H9 (cell line): ENCODE results near the gene CDK6. TPM values are rescaled to one million over a fixed set of nuclear protein-coding genes. Genes with fewer than 3 reads are reported as not detected.

Source experiments
- DNase-seq: peaks from one replicate; pipeline ENCODE4 v3.0.0-alpha.2; 2017
- H2AFZ ChIP-seq: one replicate; pipeline ENCODE4 v1.6.1; 2013; ENCODE audit warnings: mild to moderate bottlenecking, low read length, control low read depth, moderate library complexity
- H2AK5ac ChIP-seq: 2 replicates; pipeline ENCODE4 v1.6.1; 2013; ENCODE audit warnings: low read length, control low read depth, mixed read lengths; ENCODE audit not compliant: insufficient read length
- H2BK120ac ChIP-seq: one replicate; pipeline ENCODE4 v1.6.1; 2013; ENCODE audit warnings: low read depth, mild to moderate bottlenecking, low read length, control low read depth, inconsistent platforms; ENCODE audit not compliant: poor library complexity, severe bottlenecking
- H2BK12ac ChIP-seq: 2 replicates; pipeline ENCODE4 v1.6.1; 2013; ENCODE audit warnings: low read length, control low read depth, mixed read lengths, low read depth; ENCODE audit not compliant: insufficient read length
- H2BK15ac ChIP-seq: 2 replicates; pipeline ENCODE4 v1.6.1; 2013; ENCODE audit warnings: low read depth, low read length, control low read depth
- H2BK20ac ChIP-seq: one replicate; pipeline ENCODE4 v1.6.1; 2013; ENCODE audit warnings: low read depth, mild to moderate bottlenecking, low read length, control low read depth, inconsistent platforms; ENCODE audit not compliant: poor library complexity, severe bottlenecking
- H2BK5ac ChIP-seq: 2 replicates; pipeline ENCODE4 v1.6.1; 2013; ENCODE audit warnings: low read length, control low read depth, mixed read lengths; ENCODE audit not compliant: insufficient read length
- H3K14ac ChIP-seq: 2 replicates; pipeline ENCODE4 v1.6.1; 2013; ENCODE audit warnings: low read length, control low read depth; ENCODE audit not compliant: insufficient read depth
- H3K18ac ChIP-seq: 2 replicates; pipeline ENCODE4 v1.6.1; 2013; ENCODE audit warnings: low read depth, mild to moderate bottlenecking, mixed read lengths, low read length, control low read depth; ENCODE audit not compliant: insufficient read length
- H3K23ac ChIP-seq: 2 replicates; pipeline ENCODE4 v1.6.1; 2013; ENCODE audit warnings: low read length, control low read depth, mixed read lengths, low read depth; ENCODE audit not compliant: insufficient read length
- H3K23me2 ChIP-seq: 2 replicates; pipeline ENCODE4 v1.6.1; 2013; ENCODE audit warnings: low read depth, mild to moderate bottlenecking, mixed read lengths, low read length, control low read depth; ENCODE audit not compliant: insufficient read length, poor library complexity, severe bottlenecking
- H3K27ac ChIP-seq: 2 replicates; pipeline ENCODE4 v1.5.1; 2013; ENCODE audit warnings: low read length, control low read depth, mixed read lengths, low read depth; ENCODE audit not compliant: insufficient read length
- H3K27me3 ChIP-seq: 2 replicates; pipeline ENCODE4 v1.6.1; 2013; ENCODE audit warnings: low read length, control low read depth, inconsistent platforms; ENCODE audit not compliant: insufficient read depth
- H3K4ac ChIP-seq: 2 replicates; pipeline ENCODE4 v1.6.1; 2013; ENCODE audit warnings: low read depth, mild to moderate bottlenecking, control low read depth, inconsistent platforms, low read length, moderate library complexity
- H3K4me1 ChIP-seq: 2 replicates; pipeline ENCODE4 v1.6.1; 2013; ENCODE audit warnings: low read length, control low read depth, inconsistent platforms; ENCODE audit not compliant: insufficient read depth
- H3K4me2 ChIP-seq: 2 replicates; pipeline ENCODE4 v1.6.1; 2013; ENCODE audit warnings: low read length, control low read depth, mixed read lengths; ENCODE audit not compliant: insufficient read length, insufficient read depth
- H3K56ac ChIP-seq: 2 replicates; pipeline ENCODE4 v1.6.1; 2013; ENCODE audit warnings: low read depth, mild to moderate bottlenecking, mixed read lengths, low read length, control low read depth; ENCODE audit not compliant: insufficient read length
- H3K79me1 ChIP-seq: 2 replicates; pipeline ENCODE4 v1.6.1; 2013; ENCODE audit warnings: low read depth, mild to moderate bottlenecking, moderate library complexity, low read length, control low read depth, inconsistent platforms; ENCODE audit not compliant: insufficient read depth, poor library complexity, severe bottlenecking
- H3K79me2 ChIP-seq: 2 replicates; pipeline ENCODE4 v1.6.1; 2013; ENCODE audit warnings: low read length, control low read depth, inconsistent platforms; ENCODE audit not compliant: insufficient read depth
- H3K9ac ChIP-seq: 2 replicates; pipeline ENCODE4 v1.6.1; 2013; ENCODE audit warnings: low read length, control low read depth, mixed read lengths; ENCODE audit not compliant: insufficient read length; ENCODE audit errors: extremely low read depth
- H3K9me3 ChIP-seq: one replicate; pipeline ENCODE4 v1.6.1; 2013; ENCODE audit warnings: low read depth, low read length, inconsistent platforms; ENCODE audit not compliant: control insufficient read depth
- H3T11ph ChIP-seq: one replicate; pipeline ENCODE4 v1.6.1; 2013; ENCODE audit warnings: mild to moderate bottlenecking, low read length, control low read depth, inconsistent platforms
- H4K20me1 ChIP-seq: one replicate; pipeline ENCODE4 v1.6.1; 2013; ENCODE audit not compliant: control insufficient read depth, insufficient read length, insufficient read depth
- H4K5ac ChIP-seq: 2 replicates; pipeline ENCODE4 v1.6.1; 2013; ENCODE audit warnings: low read depth, mild to moderate bottlenecking, mixed read lengths, low read length, control low read depth; ENCODE audit not compliant: insufficient read length
- H4K8ac ChIP-seq: replicated peaks from 2 replicates; pipeline ENCODE4 v1.6.1; 2013; ENCODE audit warnings: low read length, control low read depth, mixed read lengths, low read depth; ENCODE audit not compliant: insufficient read length
- H4K91ac ChIP-seq: 2 replicates; pipeline ENCODE4 v1.6.1; 2013; ENCODE audit warnings: low read depth, mild to moderate bottlenecking, moderate library complexity, mixed read lengths, low read length, control low read depth; ENCODE audit not compliant: insufficient read length
- H3K27ac Mint-ChIP-seq, 3 experiments: 2 replicates in 2 of 3; 3 replicates in 1 of 3; pipeline ENCODE4 v1.8.0; 2020 to 2021; ENCODE audit warnings: mixed read lengths in 3 of 3, mild to moderate bottlenecking in 1 of 3, moderate library complexity in 1 of 3
- H3K27me3 Mint-ChIP-seq: 2 replicates; pipeline ENCODE4 v1.8.0; 2021; ENCODE audit warnings: low read depth, mild to moderate bottlenecking, moderate library complexity, mixed read lengths
- H3K36me3 Mint-ChIP-seq, 3 experiments: 2 replicates in 2 of 3; 3 replicates in 1 of 3; pipeline ENCODE4 v1.8.0; 2020 to 2021; ENCODE audit warnings: low read depth in 3 of 3, mixed read lengths in 3 of 3; ENCODE audit not compliant: insufficient read depth in 1 of 3
- H3K4me1 Mint-ChIP-seq, 2 experiments: 2 replicates each; pipeline ENCODE4 v1.8.0; 2020; ENCODE audit warnings: mixed read lengths in 2 of 2
- H3K4me3 Mint-ChIP-seq, 2 experiments: 2 replicates in 1 of 2; 3 replicates in 1 of 2; pipeline ENCODE4 v1.8.0; 2020 to 2021; ENCODE audit warnings: mild to moderate bottlenecking in 2 of 2, mixed read lengths in 2 of 2, moderate library complexity in 1 of 2
- H3K9me3 Mint-ChIP-seq, 2 experiments: 2 replicates in 1 of 2; 3 replicates in 1 of 2; pipeline ENCODE4 v1.8.0; 2020; ENCODE audit warnings: mild to moderate bottlenecking in 2 of 2, mixed read lengths in 2 of 2, moderate library complexity in 1 of 2
- CTCF ChIP-seq: fragments of 200-600 bp; sonication (generic); conservative IDR thresholded peaks from 3 replicates; pipeline ENCODE4 v1.8.0; 2021; ENCODE audit warnings: antibody characterized with exemption, mild to moderate bottlenecking
- WGBS: extraction: QIAGEN DNeasy Blood & Tissue Kit; methylation state at CpG from one replicate; pipeline ENCODE4 v1.1.7; 2013; ENCODE audit warnings: missing lambda C conversion rate, low lambda C conversion rate, mixed read lengths; ENCODE audit not compliant: insufficient read length; ENCODE audit errors: extremely low coverage; 5-methylcytosine and 5-hydroxymethylcytosine counted together
- total RNA-seq: library from RNA; stranded (reverse); gene quantifications from 2 replicates; pipeline ENCODE4 v1.2.1, GENCODE V29; 2021

CDK6 gene
- total RNA-seq, 1 experiment from 2014 or later = 30.0 TPM

- Histone ChIP-seq H3T11ph (no peak overlapping the region), H4K91ac (no peak overlapping the region), H3K56ac (no peak overlapping the region), H3K79me1 (peaks cover 4% of the 10 kb centered on the region), H2BK20ac (no peak overlapping the region), H4K20me1 (no peaks in the 10 kb centered on the region), H4K8ac (no peak overlapping the region), H3K9me3 (no peaks in the 10 kb centered on the region), H3K9ac (no peak overlapping the region), H2BK120ac (no peak overlapping the region), H2BK12ac (no peak overlapping the region), H2AK5ac (no peak overlapping the region), H3K23me2 (peaks cover 9% of the 10 kb centered on the region), H3K27me3 (no peaks in the 10 kb centered on the region; the same call in 1 of the 2 replicates), H3K23ac (no peak overlapping the region), H3K4me1 (peaks cover 3% of the 10 kb centered on the region; the same call in 1 of the 2 replicates), H2AFZ (no peak overlapping the region), H3K14ac (no peak overlapping the region), H3K4me2 (no peak overlapping the region), H3K27ac (no peak overlapping the region), H3K18ac (no peak overlapping the region), H2BK15ac (no peak overlapping the region), H2BK5ac (no peak overlapping the region), H3K79me2 (peaks cover 53% of the 10 kb centered on the region), H3K4ac (no peak overlapping the region), H4K5ac (no peak overlapping the region)
- peaks cover 14% of the 10 kb centered on the region for H3K27me3 Mint-ChIP-seq
- no peak for DNase-seq
- H3K9me3 Mint-ChIP-seq = no peaks in the 10 kb centered on the region
- peaks cover 12 to 15% of the 10 kb centered on the region in 2 experiments for H3K4me1 Mint-ChIP-seq
- H3K36me3 Mint-ChIP-seq = peaks cover 17 to 24% (median 22%) of the 10 kb centered on the region in 3 experiments; a peak in 6 of 7 replicates
- WGBS = no CpG with 5 or more reads among the region's 4 CpGs
- TF ChIP-seq CTCF = no peak
- H3K27ac Mint-ChIP-seq = no peak overlapping the region
- no peak overlapping the region for H3K4me3 Mint-ChIP-seq
Observed at GRCh38 chr7:92586841-92587240, 249.5 kb downstream of the CDK6 start.
